Measurements from ENCODE around the gene TSEN54.

GRCh38 chr17:75563063-75563758 is 46.9 kb downstream of the TSEN54 start:
- TF ChIP-seq CTCF (IDR thresholded peaks at IDR 0.05; ENCODE audit: low read length) (no peak), EZH2 (optimal IDR thresholded peaks at IDR 0.05; ENCODE audit: low read depth, low read length) (no peak)

Measured in MM.1S (cell line).